ENCODE measurements around the gene CHAF1A.

The CHAF1A gene

GRCh38 chr19:4414144-4414799, 11.8 kb downstream of the CHAF1A start:
- no peak for TF ChIP-seq CTCF (IDR thresholded peaks at IDR 0.05; ENCODE audit: low read depth, low read length)
- no peak overlapping the region for H3K4me3 ChIP-seq (ENCODE audit: low read depth, low read length)

DNA sequence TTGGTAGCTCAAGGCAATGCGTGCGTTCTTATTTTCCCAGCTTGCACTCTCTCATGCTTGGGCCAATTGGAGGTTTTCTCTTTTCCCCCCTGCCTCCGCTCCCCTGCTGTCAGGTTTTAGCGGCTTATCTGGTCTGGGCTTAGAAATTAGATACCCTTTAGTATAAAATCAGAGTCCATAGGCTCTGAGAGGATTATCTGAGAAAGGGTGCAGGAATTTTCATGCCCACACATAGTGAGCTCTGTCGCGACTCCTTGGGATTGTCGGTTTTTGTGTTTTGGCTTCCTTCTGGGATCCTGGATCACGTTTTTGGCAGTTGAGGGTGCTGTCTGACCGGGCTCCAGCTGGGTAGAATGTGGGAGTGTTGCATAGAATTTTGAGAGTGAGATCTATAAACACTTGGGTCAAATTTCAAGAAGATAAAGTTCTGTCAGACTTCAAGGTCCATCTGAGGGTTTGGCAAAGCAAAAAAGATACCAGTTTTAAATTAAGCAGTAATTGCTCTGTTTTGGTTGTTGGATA, 12.4 kb downstream of the CHAF1A start:
- no peak overlapping the region for H3K4me3 ChIP-seq (ENCODE audit: low read depth, low read length)

DNA sequence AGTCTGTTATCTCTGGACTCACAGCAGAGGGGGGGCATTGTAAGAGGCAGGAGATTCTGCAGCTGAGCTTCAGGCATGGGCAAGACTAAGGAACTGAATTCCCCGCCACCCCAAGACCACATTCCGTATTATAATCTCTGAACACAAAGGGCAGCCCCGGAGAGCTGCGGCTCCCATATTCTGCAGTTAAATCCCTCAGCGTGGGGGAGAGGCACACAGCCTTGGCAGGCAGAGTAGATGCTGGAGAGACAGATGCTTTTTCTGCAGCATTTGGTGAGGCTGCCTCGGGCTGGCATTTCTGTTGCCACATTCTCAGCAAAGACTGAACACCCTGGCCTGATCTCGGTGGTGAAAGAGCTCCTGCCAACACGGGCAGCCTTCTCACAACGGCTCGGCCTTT, 12.9 kb downstream of the CHAF1A start:
- no peak for TF ChIP-seq CTCF (IDR thresholded peaks at IDR 0.05; ENCODE audit: low read depth, low read length)
- H3K4me3 ChIP-seq (ENCODE audit: low read depth, low read length), result no peak overlapping the region

More for the DNA sequence above, 12.4 kb downstream of the CHAF1A start:
- no peak for TF ChIP-seq CTCF (IDR thresholded peaks at IDR 0.05; ENCODE audit: low read depth, low read length)

GRCh38 chr19:4416268-4416667, 13.8 kb downstream of the CHAF1A start:
- no peak for TF ChIP-seq CTCF (IDR thresholded peaks at IDR 0.05; ENCODE audit: low read depth, low read length)

GRCh38 chr19:4423416-4424126, 21.1 kb downstream of the CHAF1A start:
- TF ChIP-seq CTCF (IDR thresholded peaks at IDR 0.05; ENCODE audit: low read depth, low read length), result no peak
- no peak overlapping the region for H3K4me3 ChIP-seq (ENCODE audit: low read depth, low read length)

More at GRCh38 chr19:4416268-4416667, 13.8 kb downstream of the CHAF1A start:
- H3K4me3 ChIP-seq (ENCODE audit: low read depth, low read length), result no peak overlapping the region

- H3K4me3 ChIP-seq (ENCODE audit: low read depth, low read length), result no peak overlapping the region
- no peak for TF ChIP-seq CTCF (IDR thresholded peaks at IDR 0.05; ENCODE audit: low read depth, low read length)
Observed at GRCh38 chr19:4425537-4425936, 23.1 kb downstream of the CHAF1A start.

Data from WI38 (cell line).